DOHH2 (cell line): Measurements from ENCODE around the gene DRAXIN.

Source experiments
- EZH2phosphoT487 ChIP-seq: fragments of 200-600 bp; sonication (generic); IDR thresholded peaks from 2 replicates; pipeline ENCODE4 v1.6.1; 2017; ENCODE audit warnings: borderline replicate concordance, mild to moderate bottlenecking, antibody characterized with exemption, low read length, moderate library complexity, mixed read lengths
- TF ChIP-seq, protein P1 (sequence below): fragments of 200-600 bp; sonication (generic); IDR thresholded peaks from one replicate; pipeline ENCODE4 v1.5.1; 2014; ENCODE audit warnings: antibody characterized with exemption, mild to moderate bottlenecking, low read depth, low read length; ENCODE audit not compliant: poor library complexity, severe bottlenecking

DNA sequence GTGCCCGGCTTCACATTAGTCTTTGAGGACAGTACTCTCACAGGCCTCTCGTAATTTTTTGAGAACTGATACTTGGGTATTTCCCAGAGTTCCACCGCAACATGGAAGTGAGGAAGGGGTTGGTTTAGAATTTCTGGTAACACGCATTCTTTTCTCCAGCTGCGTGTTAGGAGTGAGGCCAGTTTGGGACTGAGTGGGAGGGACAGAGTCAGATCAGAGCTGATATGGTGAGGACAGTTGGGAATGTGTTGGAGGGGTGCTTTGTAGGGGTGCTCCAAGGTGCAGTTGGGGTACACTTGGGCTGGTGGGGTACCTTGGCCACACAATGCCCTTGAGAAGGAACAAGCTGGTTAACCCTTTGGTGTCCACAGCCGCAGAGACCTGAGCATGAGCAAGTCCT lies 20.8 kb upstream of the DRAXIN start:
- TF ChIP-seq, protein P1, sequence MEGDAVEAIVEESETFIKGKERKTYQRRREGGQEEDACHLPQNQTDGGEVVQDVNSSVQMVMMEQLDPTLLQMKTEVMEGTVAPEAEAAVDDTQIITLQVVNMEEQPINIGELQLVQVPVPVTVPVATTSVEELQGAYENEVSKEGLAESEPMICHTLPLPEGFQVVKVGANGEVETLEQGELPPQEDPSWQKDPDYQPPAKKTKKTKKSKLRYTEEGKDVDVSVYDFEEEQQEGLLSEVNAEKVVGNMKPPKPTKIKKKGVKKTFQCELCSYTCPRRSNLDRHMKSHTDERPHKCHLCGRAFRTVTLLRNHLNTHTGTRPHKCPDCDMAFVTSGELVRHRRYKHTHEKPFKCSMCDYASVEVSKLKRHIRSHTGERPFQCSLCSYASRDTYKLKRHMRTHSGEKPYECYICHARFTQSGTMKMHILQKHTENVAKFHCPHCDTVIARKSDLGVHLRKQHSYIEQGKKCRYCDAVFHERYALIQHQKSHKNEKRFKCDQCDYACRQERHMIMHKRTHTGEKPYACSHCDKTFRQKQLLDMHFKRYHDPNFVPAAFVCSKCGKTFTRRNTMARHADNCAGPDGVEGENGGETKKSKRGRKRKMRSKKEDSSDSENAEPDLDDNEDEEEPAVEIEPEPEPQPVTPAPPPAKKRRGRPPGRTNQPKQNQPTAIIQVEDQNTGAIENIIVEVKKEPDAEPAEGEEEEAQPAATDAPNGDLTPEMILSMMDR, result no peak
- no peak for TF ChIP-seq EZH2phosphoT487
